Upper lobe of right lung (tissue), 1 donor: ENCODE data around the gene KLRC1. TPM values are rescaled to one million over a fixed set of nuclear protein-coding genes. Genes with fewer than 3 reads are reported as not detected.
"Not testable (repeated sequence)": the region's sequence is repeated elsewhere in the genome, so short reads cannot be mapped to it uniquely, and the experiment has no call there.

Experiments used
- ATAC-seq: fragments of 200-7000 bp; cut with Tn5 transposase; one replicate; pipeline ENCODE4 v1.9.1; 2020; ENCODE audit warnings: mild to moderate bottlenecking, moderate library complexity
- DNase-seq: peaks from one replicate; pipeline ENCODE4 v3.0.0-alpha.2; 2020
- H3K27ac ChIP-seq: fragments of 200-600 bp; one replicate; pipeline ENCODE4 v1.8.0; 2022
- H3K27me3 ChIP-seq: fragments of 200-600 bp; one replicate; pipeline ENCODE4 v1.8.0; 2022; ENCODE audit warnings: mild to moderate bottlenecking
- H3K36me3 ChIP-seq: fragments of 200-600 bp; one replicate; pipeline ENCODE4 v1.8.0; 2022
- H3K4me1 ChIP-seq: fragments of 200-600 bp; one replicate; pipeline ENCODE4 v1.8.0; 2022
- H3K4me3 ChIP-seq: fragments of 200-600 bp; one replicate; pipeline ENCODE4 v1.8.0; 2022; ENCODE audit warnings: mild to moderate bottlenecking
- H3K9me3 ChIP-seq: fragments of 200-600 bp; one replicate; pipeline ENCODE4 v1.8.0; 2022
- CTCF ChIP-seq: fragments of 200-600 bp; IDR thresholded peaks from one replicate; pipeline ENCODE4 v1.8.0; 2022; ENCODE audit warnings: antibody characterized with exemption
- intact Hi-C: fragments of 100-400 bp; cut with DNase I; formaldehyde crosslinking; loops from one replicate; pipeline ENCODE4 v1.11.0; 2022
- total RNA-seq: library from RNA; stranded (reverse); fragmentation: NEBNext Ultra II Directional; extraction: Animal tissue kit (Norgen Biotek cat#: 25700); gene quantifications from one replicate; pipeline ENCODE4 v1.2.1, GENCODE V29; 2021
- donor health status: DM: no; HTN: yes; CAD: no; lungs with severe emphysema.

Gene KLRC1
- total RNA-seq, 1 donor from 2014 or later: 2.5 TPM

- Histone ChIP-seq H3K4me3 (no peak overlapping the region), H3K4me1 (peaks cover 7% of the 10 kb centered on the region), H3K27me3 (no peaks in the 10 kb centered on the region), H3K27ac (no peak overlapping the region), H3K9me3 (no peaks in the 10 kb centered on the region), H3K36me3 (no peaks in the 10 kb centered on the region)
- TF ChIP-seq CTCF: no peak
- ATAC-seq: no peak
- no peak for DNase-seq
- intact Hi-C loops: no loop called here
Observed at GRCh38 chr12:10398168-10398567, 55.0 kb downstream of the KLRC1 start.

GRCh38 chr12:10397296-10397695, 55.9 kb downstream of the KLRC1 start:
- no peak for TF ChIP-seq CTCF
- no peaks in the 10 kb centered on the region for H3K36me3 ChIP-seq
- no peak for ATAC-seq
- H3K27ac ChIP-seq: no peak overlapping the region
- H3K27me3 ChIP-seq: no peaks in the 10 kb centered on the region
- no peak for DNase-seq
- H3K4me3 ChIP-seq: no peak overlapping the region
- H3K4me1 ChIP-seq: peaks cover 9% of the 10 kb centered on the region
- no peaks in the 10 kb centered on the region for H3K9me3 ChIP-seq
- intact Hi-C loops: no loop called here

GRCh38 chr12:10396176-10396575, 57.0 kb downstream of the KLRC1 start:
- intact Hi-C loops, H3K4me3 ChIP-seq: not testable (repeated sequence)

More at GRCh38 chr12:10396176-10396575, 57.0 kb downstream of the KLRC1 start:
- H3K9me3 ChIP-seq, H3K27ac ChIP-seq, ATAC-seq, H3K36me3 ChIP-seq, DNase-seq, H3K27me3 ChIP-seq: not testable (repeated sequence)
- peaks cover 16% of the 10 kb centered on the region for H3K4me1 ChIP-seq

Other genes starting within 250 kb of the KLRC1 start
- 114 TPM for gene GABARAPL1, start 240.5 kb downstream of the KLRC1 start, total RNA-seq
- 13.3 TPM for gene KLRD1, start 145.5 kb downstream of the KLRC1 start, total RNA-seq
- gene KLRK1, start 63.3 kb downstream of the KLRC1 start, total RNA-seq: 8.1 TPM
- gene KLRC4, start 43.6 kb downstream of the KLRC1 start, total RNA-seq: 1.9 TPM
- not detected for gene KLRC3, start 32.8 kb downstream of the KLRC1 start, total RNA-seq
- gene KLRC2, start 17.4 kb downstream of the KLRC1 start, total RNA-seq: 2.8 TPM
- gene EIF2S3B, start 52.5 kb upstream of the KLRC1 start, total RNA-seq: 0.52 TPM
- 21.3 TPM for gene MAGOHB, start 160.2 kb upstream of the KLRC1 start, total RNA-seq
- gene STYK1, start 220.7 kb upstream of the KLRC1 start, total RNA-seq: 0.93 TPM